T-helper 2 cell treated with Interferon-gamma antibody and Interleukin-4, amounts not matched to agents 100 ng/mL and 5 ng/mL, for 36 hours (primary cell): Measurements from ENCODE around the gene GFRA1. TPM values are rescaled to one million over a fixed set of nuclear protein-coding genes. Genes with fewer than 3 reads are reported as not detected.
"Not testable (repeated sequence)": the region's sequence is repeated elsewhere in the genome, so short reads cannot be mapped to it uniquely, and the experiment has no call there.

ENCODE experiments used
- intact Hi-C: fragments of 100-400 bp; cut with micrococcal nuclease; formaldehyde crosslinking; loops from one replicate; pipeline ENCODE4 v1.15.1; 2023
- total RNA-seq: library from RNA; stranded (reverse); gene quantifications from 2 replicates; pipeline ENCODE4 v1.2.3, GENCODE V29; 2022

GFRA1 gene
- total RNA-seq, 1 donor from 2014 or later = not detected

- intact Hi-C loops = no loop called here
Measured at GRCh38 chr10:116073001-116073400, 200.0 kb downstream of the GFRA1 start.

DNA sequence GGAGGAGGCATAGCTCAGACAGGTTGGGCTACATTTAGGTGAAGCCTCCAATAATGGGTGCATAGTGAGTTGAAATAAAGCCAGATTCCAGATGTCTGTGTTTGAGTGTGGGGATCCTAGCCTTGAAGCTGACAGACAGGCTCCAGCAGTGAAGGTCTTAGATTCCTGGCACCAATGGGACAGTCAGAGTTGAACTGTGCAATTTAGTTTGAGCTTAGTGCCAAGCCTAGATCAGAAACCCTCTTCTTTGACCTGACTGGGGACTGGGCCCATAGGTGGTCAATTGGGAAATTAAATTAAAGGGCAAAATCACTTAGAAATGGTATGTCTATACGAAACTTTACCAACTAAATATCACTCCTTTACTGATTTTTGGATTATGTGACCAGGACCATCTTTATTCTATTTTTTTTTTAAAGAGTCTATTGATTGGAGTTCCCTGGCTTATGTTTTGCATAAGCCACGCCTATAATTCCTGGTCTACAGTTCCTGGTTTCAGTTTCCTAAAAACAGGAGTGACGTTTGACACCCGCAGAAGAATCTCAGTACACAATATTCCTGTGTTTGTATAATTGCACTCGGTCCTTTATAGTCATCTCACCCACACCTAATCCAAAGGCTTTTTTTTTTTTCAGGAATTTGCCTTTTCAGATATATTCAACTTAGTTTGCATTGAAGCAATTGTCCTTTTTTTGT, 201.4 kb downstream of the GFRA1 start:
- intact Hi-C loops = no loop called here

DNA sequence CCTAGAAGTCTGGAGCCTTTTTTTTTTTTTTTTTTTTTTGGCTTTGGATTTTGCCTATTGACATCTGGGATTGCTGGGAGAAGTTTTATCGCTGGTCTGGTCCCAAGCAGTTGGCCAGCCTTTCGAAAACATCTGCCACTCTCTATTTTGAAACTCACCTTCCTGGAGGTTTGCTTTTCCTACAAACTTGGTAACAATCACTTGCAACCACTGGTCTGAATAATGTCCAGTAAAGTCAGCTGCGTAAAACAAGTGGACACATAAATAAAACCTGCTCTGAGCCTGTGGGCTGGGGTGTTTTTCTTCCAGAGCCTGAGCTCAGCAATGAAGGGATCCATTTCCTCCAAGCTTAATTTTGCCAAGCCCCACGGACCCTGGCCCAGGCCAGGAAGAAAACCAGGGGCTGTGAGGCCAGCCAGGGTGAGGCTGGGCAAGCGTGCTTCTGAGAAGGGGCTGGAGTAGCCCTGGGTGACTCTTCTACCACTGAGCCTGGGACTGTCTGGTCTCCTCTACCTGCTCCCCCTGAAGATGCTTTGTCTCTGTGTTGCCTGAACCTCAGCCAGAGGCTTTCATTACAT, 202.2 kb downstream of the GFRA1 start:
- intact Hi-C loops = no loop called here

DNA sequence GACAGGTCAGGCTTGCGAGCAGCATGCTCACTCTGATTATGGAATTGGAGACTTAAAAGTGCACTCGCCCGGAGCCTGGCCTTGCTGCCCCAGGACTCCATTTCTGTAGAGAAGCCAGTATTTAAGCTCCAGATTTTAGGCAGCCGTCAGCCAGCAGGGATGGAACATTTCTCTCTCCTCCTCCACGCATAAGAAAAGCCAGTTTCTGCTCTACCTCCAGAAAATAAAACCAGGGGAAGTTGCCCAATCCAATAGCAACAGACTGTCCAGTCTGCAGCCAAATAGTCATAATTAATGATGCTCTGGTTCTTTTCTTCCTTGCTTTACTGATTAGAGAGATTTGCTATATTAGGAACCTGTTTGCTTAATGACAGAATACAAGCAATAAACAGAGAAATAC, 203.2 kb downstream of the GFRA1 start:
- intact Hi-C loops = no loop called here

- intact Hi-C loops = no loop called here
Measured at GRCh38 chr10:116067825-116068224, 205.2 kb downstream of the GFRA1 start.

GRCh38 chr10:116063107-116063506, 209.9 kb downstream of the GFRA1 start:
- intact Hi-C loops = no loop called here

GRCh38 chr10:116060864-116061263, 212.1 kb downstream of the GFRA1 start:
- intact Hi-C loops = no loop called here

- intact Hi-C loops = no loop called here
Measured at GRCh38 chr10:116059320-116059719, 213.7 kb downstream of the GFRA1 start.

DNA sequence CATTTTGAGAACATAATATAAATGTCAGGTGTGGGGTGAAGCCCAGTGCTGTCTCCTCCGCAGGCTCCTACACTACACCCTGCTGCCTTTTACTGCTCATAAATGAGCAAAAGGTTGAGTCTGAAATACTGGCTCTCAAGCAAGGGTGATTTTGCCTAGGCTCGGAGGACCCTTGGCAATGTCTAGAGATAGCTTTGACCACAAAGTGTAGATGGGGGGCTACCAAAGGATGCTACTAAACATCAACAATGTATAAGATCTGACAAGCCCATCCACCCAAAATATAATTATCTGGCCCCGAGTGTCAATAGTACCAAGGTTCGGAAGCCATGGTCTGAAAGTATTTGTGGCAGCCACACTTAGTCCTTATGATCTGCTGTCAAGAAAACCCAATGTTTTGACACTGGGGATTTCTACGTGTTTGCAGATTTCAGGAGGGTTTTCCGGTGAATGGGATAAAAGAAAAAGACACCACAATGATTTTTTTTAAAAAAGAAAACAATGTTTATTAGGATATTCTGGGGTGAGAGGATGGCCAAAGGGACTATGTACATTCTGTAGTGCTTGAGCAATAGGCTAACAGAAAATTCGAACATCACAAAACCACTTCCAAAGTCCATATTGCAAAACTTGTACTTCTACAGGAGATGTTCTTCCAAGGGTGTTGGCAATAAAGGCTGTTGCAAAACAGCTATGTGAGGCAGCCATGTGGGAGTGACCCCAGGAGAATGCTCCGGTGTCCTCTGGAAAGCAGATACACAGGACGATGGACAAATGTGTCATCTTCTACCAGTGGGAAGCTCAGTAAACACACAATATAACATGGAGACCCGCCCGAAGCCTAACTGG, 216.3 kb downstream of the GFRA1 start:
- intact Hi-C loops = no loop called here

DNA sequence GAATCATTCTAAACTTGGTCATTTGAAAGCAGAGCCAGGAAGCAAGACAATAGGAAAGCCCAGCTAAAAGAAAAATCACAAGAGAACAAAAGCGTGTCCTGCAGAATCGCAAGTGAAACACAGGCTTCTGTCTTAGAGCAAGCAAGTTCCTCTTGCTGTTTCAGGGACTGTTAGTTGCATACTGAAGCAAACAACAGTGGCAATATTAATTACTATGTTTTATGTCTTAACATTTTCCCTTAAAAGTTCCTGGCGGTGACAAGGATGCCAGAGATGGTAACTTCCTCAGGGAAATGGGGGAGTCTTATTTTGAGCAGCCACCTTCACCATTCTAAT, 217.1 kb downstream of the GFRA1 start:
- intact Hi-C loops = no loop called here

- intact Hi-C loops = no loop called here
Measured at GRCh38 chr10:116055252-116055916, 217.6 kb downstream of the GFRA1 start.

- intact Hi-C loops = no loop called here
Measured at GRCh38 chr10:116053910-116054309, 219.1 kb downstream of the GFRA1 start.

DNA sequence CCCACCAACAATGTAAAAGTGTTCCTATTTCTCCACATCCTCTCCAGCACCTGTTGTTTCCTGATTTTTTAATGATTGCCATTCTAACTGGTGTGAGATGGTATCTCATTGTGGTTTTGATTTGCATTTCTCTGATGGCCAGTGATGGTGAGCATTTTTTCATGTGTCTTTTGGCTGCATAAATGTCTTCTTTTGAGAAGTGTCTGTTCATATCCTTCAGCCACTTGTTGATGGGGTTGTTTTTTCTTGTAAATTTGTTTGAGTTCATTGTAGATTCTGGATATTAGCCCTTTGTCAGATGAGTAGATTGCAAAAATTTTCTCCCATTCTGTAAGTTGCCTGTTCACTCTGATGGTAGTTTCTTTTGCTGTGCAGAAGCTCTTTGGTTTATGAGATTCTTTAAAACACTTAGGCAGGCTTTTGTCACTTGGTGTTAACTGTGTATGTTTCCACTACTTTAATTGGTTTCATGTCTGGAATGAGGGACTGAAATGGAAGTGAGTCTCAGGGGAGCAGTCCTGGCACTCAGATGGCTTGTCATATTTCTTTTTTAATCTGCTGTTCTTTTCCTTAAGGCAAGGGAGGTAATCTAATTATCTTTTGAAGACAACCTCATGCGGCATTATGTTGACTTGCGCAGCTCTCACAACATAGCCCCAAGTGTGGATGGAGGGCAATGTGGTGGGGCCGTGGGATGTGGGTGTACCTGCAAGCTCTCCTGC, 219.8 kb downstream of the GFRA1 start:
- intact Hi-C loops = not testable (repeated sequence)

DNA sequence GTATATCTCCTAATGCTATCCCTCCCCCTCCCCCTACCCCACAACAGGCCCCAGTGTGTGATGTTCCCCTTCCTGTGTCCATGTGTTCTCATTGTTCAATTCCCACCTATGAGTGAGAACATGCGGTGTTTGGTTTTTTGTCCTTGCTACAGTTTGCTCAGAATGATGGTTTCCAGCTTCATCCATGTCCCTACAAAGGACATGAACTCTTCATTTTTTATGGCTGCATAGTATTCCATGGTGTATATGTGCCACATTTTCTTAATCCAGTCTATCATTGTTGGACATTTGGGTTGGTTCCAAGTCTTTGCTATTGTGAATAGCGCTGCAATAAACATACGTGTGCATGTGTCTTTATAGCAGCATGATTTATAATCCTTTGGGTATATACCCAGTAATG, 220.5 kb downstream of the GFRA1 start:
- intact Hi-C loops = not testable (repeated sequence)

DNA sequence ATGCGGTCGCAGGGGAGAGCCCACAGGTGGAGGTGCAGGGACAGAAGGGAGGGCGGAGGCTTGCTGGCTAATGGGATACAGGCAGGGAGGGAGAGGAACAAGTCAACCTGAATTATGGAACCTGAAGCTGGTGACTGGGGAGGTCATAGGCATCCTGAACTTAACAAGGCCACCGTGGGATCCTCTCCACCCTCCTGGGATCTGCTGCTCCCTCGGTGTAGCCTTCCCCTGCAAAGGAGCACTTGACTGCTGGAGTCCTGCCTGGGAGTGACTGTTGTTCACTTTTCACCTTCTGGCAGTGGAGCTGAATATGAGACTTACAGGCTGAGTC, 223.1 kb downstream of the GFRA1 start:
- intact Hi-C loops = no loop called here

DNA sequence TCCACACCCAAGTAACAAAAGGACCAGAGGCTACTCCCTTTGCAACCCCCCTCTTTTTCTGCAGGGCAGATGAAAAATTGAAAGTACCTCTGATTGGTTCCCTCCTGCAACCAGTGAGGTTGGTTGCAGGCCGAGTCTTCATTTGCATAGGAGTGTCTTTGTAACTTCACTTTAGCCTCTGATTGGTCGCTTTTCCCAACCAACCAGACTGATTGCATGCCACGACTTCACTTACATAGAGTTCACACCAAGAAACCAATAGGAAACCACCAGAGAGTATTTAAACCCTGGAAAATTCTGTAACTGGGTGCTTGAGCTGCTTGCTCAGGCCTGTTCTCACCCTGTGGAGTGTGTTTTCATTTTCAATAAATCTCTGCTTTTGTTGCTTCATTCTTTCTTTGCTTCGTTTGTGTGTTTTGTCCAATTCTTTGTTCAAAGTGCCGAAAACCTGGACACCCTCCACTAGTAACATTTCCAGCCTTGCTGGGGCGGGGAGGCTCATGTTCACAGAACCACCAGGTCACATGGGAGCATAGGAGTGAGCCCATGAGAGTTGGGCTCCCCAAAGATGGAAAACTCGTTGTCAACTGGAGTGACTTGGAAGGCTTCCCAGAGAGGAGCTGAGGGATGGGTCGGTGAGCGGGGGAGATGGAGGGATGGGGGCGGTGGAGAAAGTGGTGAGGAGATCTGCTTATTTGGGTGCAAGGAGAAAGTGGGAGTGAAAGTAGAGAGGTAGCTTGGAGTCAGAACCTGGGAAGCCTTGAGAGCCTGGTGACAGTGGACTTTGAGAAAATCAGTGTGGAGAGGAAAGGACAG, 223.6 kb downstream of the GFRA1 start:
- intact Hi-C loops = no loop called here

- intact Hi-C loops = no loop called here
Measured at GRCh38 chr10:116045366-116046356, 227.3 kb downstream of the GFRA1 start.

GRCh38 chr10:116044801-116045248, 228.2 kb downstream of the GFRA1 start:
- intact Hi-C loops = no loop called here

- intact Hi-C loops = no loop called here
Measured at GRCh38 chr10:116043861-116044260, 229.1 kb downstream of the GFRA1 start.
